GM18868 (cell line): ENCODE measurements around the gene PDXP.
"Not testable (repeated sequence)": the region's sequence is repeated elsewhere in the genome, so short reads cannot be mapped to it uniquely, and the experiment has no call there.

Source experiments
- ATAC-seq: cut with Tn5 transposase; IDR thresholded peaks from one replicate; pipeline ENCODE4 v1.9.1; 2021; ENCODE audit warnings: mild to moderate bottlenecking, moderate library complexity; ENCODE audit not compliant: unreplicated experiment

PDXP gene, protein sequence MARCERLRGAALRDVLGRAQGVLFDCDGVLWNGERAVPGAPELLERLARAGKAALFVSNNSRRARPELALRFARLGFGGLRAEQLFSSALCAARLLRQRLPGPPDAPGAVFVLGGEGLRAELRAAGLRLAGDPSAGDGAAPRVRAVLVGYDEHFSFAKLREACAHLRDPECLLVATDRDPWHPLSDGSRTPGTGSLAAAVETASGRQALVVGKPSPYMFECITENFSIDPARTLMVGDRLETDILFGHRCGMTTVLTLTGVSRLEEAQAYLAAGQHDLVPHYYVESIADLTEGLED

DNA sequence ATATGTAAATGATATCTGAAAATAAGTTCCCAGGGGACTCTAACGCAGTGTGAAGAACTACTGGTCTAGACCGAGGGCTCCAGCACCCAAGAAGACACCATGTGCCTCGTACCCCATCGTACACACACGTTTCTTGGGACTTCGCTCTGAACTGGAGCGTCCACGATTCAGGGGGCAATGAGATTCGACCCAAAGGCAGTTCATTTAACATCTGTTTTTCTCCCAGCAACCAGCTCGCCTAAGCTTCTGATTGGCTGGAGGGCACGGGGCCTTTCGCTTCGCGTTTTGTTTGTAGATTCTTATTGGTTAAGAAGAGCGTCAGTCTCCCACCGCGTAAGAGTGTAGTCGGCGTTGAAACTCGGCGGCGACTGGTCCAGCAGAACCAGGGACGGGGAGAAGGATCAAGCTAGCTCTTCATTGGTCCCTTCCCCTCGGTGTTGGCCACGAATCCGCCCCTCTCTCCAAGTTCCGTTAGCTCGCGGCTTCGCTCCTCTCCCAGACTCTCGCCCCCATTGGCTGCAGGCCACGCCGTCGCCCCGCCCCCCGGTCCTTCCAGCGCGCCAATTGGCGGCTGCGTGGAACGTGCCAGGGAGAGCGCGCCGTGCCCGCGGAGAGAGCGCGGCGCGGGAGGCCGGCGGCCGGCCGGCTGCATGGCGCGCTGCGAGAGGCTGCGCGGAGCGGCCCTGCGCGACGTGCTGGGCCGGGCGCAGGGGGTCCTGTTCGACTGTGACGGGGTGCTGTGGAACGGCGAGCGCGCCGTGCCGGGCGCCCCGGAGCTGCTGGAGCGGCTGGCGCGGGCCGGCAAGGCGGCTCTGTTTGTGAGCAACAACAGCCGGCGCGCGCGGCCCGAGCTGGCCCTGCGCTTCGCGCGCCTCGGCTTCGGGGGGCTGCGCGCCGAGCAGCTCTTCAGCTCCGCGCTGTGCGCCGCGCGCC lies at the start of gene PDXP:
Gene PDXP, plus strand, starts transcription at position 591 of the 933 bp plus-strand sequence. Its CDS starts 60 bp downstream, at position 651.
- peak; percentile 87 for ATAC-seq

DNA sequence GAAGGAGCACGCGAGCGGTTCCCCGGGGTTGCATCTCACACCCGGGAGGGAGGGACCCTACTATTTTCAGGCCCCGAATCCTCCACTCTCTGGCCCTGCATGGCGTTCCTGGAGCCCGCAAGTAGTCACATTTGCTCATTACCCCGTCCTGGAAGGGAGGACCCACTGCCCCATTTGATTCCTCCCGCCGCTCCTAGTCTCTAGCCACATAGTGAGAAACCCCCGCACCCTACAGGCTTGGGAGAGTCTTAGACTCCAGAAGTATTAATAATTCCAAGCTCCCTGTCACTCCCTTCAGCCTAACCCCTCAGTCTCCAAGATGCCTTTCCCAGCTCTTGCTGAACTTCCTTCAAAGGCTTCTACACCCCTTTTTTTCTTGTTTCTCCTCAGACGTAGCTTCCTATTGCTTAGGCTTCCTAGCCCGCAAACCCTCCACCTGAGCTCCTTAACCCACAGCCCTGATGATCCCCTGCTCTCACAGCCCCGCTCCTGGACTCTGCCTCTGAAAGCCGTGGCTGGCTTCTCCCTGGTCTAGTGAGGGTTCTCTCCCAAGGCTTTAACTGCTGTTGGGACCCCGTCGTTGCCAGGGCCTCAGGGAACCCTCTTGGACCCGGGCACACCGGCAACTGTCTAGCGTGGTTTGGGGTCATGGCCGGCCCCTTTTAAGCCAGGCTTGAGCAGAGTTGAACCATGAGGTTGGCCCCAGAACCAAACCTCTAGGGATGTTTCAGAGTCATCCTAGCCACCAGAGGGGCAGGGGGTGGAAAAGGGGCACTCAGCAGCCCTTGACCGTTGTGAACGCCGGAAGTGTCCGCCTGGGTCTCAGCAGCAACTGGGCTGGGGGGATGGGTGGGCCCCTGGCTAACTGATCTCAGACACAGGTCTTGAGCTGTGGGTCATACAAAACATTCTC lies 49.0 kb upstream of the PDXP start:
- ATAC-seq: no peak

DNA sequence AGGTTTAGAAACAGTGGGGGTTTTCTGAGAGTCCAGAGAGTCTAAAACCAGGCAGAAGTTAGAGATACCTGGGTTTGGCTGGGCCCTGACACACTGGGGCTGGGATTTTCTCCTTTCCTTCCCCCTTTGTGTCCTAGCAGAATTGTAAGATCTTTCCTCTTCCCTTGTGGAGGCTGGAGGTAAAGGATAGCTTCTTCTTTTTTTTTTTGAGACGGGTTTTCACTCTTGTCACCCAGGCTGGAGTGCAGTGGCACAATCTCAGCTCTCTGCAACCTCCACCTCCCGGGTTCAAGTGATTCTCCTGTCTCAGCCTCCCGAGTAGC lies 48.4 kb upstream of the PDXP start:
- ATAC-seq: not testable (repeated sequence)

DNA sequence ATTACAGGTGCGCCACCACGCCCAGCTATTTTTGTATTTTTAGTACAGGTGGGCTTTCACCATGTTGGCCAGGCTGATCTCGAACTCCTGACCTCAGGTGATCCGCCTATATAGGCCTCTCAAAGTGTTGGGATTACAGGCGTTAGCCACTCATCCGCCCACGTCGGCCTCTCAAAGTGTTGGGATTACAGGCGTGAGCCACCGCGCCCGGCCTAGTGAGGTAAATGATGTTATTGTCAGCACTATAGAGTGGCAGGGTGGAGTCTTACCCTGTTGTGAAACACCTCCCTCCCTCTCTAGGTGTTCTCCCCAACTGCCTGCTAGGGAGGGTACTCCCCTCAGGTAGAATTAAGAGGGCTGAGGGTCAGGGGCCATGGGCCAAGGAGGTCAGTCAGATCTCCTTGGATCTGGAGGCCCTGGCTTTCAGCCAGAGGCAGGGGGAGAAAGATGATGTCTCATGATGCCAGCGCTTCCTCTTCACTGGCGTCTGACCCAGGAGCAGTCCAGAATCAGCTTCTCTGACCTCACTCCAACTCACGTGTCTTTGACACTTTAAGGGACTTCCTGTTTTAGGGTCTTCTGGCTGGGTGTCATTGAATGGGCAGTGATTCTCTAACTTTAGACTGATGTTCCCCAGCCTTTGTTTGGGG lies 47.9 kb upstream of the PDXP start:
- no peak for ATAC-seq

DNA sequence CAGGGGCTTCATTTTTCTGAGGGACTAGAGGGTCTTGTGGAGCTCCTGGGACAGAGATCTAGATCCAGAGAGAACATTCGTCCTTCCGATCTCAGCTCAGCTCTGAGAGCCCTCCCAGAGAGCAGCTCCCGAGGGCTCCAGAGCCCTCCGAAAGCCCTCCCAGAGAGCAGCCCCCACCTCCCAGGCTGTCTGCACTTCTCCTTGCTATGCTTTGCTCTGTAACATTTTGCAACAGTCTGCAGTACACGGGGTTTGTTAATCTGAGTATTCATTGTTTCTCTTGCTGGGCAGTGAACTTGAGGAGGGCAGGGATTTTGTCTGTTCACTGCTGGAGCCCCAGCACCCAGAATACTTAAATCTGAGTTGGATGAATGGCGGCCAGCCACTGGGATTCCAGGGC lies 47.3 kb upstream of the PDXP start:
- no peak for ATAC-seq

DNA sequence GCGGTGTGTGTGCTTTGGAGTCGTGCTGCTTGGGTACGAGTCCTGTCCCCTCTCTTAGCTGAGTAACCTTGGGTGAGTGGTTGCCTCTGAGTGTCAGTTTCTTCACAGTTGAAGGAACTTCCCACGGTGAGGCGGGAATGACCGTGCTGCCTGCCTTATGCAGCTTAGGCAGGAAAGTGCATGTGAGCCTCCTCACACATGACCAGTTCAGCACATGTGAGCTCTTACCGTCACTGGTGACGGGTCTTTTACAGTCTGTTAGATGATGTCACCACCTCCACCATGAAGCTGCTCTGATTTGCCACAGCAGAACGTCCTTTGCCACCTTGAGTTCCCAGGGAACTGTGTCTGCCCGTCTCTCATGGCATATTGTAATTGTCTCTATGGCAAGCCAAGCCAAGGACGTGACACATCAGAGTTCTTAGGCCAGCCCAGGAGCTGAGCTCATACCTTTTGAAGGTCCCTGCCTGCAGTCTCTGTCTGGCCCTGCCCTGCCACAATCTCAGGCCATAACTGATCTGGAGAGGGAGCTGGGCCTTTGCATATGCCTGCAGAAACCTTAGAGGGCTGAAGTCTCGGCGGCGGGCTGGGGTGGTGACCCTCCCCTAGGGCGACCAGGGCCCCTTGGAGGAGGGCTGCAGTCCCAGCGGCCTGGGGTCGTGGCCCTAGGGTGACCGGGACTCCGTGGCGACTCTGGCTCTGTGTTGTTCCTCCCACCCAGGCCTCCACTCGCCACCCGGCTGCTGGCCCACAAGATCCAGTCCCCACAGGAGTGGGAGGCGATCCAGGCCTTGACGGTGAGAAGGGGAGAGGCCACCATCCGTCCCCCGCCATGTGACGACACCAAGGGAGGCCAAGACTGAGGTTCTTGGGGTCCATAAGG lies 42.1 kb upstream of the PDXP start:
- ATAC-seq: no peak

DNA sequence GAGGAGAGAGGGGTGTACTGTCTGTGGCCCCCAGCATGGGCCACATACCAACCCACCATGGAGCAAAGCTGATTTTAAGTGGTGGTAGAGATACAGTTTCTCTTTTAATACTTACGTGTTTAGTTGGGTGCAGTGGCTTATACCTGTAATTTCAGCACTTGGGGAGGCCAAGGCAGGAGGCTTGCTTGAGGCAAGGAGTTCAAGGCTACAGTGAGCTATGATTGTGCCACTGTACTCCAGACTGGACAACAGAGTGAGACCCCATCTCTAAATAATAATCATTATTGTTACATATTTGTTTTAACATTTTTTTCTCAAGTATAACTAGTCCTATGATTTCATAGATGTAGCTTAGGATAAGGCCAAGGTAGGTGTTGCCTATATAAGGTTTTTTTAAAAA lies 41.1 kb upstream of the PDXP start:
- ATAC-seq: no peak

DNA sequence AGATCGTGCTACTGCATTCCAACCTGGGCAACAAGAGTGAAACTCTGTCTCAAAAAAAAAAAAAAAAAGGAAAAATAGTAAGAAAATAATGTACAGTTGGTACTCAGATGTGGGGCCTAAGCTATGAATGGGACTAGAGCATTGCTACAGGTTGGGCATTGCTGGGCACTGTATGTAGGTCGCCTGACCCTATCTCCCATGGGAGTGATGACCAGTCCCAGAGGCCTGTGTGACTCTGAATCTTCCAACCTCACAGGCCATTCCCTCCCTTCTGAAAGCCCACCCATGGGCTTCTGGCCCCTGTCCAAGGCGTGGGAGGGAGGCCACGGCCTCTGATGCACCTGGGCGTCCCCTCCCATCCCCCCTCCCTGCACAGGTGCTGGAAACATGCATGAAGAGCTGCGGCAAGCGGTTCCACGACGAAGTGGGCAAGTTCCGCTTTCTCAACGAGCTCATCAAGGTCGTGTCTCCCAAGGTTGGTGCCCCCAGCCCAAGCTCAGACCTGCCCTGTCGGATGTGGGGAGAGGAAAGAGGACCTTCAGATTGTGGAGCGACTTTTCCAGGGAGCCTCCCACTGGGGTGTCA lies 40.4 kb upstream of the PDXP start:
- no peak for ATAC-seq

DNA sequence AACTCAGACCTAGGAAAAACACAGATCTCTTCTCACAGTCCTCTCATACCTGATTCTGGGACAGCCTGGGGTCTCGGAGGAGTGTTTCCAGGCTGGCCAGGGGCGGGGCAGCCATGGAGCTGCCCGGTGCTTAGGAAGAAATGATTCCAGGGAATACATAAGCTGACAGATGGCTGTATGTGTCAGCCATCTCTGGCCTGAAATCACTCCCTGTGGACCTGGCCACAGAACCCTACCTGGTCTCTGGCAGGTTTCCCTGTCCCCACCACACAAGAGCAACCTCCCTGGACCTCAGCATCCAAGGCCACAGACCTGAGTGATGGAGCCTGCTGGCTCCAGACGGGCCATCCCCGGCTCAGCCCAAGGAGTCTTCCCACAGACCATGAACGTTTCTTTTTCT lies 39.8 kb upstream of the PDXP start:
- ATAC-seq: no peak

DNA sequence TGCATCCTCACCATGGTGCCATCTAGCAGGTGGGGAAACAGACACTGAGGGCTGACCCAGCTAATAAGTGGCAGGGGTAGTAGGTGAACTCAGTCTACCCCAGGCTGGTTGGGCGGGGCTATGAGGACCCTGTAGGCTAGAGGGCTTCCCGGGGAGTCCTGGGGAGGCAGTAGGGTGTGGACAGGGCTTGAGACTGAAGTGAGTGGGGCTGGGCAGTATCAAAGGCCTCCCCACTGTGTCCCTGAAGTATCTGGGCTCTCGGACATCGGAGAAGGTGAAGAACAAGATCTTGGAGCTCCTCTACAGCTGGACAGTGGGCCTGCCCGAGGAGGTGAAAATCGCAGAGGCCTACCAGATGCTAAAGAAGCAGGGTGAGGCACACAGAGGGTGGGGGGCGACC lies 38.5 kb upstream of the PDXP start:
- no peak for ATAC-seq

DNA sequence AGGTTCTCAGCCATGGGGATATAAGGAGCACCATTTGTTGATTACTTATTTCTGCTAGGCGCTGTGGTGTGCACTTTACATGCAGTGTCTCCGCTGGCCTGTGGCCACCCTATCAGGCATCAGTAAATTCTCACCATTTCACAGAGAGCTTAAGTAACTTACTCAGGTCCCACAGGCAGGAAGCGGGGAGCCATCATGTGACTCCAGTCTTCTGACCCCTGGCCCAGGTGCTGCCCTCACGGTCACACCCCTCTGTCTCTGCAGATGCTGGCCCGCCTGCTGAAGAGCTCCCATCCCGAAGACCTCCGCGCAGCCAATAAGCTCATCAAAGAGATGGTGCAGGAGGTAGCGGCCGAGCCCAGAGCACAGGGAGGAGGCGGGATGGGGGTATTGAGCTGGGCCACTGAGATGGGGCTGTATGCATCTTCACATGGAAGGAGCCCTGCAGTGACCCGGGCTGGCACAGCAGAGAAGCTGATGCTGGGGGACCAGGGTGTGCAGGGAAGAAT lies 37.1 kb upstream of the PDXP start:
- ATAC-seq: no peak

DNA sequence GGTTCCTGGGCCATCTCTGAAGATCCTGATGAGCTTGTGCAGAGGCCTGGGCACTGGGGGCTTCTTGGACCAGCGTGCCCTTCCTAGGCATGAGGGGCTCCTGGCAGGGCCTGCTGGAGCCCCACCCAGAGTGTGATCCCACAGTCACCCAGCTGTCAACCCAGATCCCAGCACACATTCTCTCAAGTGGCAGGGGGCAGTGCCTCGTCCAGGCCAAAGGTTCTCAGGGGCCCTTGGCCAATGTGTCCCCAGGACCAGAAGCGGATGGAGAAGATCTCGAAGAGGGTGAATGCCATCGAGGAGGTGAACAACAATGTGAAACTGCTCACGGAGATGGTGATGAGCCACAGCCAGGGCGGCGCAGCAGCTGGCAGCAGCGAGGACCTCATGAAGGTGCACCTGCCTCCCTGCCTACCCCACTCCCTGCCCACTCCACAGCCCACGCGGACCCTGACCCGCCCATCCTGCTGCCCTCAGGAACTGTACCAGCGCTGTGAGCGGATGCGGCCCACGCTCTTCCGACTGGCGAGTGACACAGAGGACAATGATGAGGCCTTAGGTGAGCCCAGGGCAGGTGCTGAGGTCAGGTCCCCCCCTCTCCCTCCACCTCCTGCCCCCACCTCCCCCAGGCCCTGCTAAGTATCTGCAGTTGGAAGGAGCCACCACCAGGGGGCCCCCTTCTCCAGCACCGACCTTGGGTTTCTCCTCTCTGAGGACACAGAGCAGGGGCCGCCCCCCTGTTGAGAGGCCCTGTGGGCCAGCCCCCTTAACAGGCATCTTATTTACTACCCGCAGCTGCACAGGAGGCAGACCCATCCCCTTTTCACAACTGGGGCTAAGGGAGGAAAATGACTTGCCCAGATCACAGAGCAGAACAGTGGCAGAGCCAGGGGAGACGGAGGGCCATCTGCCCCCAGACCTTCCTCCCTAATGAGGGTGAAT lies 35.2 kb upstream of the PDXP start:
- ATAC-seq: no peak

DNA sequence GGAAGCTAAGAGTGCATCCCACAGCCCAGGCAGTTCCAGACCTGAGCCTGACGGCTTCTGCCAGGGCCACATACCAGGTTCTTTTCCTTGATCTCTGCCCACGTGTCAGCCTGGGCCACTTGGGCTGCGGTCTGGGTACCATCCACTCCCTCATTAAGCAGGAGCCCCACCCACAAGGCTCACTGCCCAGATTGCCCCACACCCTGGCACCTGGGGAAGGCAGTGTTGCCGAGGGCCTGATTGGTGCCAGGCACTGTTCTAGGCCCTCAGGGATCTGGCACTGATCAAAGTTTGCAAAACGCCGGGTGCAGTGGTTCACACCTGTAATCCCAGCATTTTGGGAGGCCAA lies 34.5 kb upstream of the PDXP start:
- ATAC-seq: no peak

DNA sequence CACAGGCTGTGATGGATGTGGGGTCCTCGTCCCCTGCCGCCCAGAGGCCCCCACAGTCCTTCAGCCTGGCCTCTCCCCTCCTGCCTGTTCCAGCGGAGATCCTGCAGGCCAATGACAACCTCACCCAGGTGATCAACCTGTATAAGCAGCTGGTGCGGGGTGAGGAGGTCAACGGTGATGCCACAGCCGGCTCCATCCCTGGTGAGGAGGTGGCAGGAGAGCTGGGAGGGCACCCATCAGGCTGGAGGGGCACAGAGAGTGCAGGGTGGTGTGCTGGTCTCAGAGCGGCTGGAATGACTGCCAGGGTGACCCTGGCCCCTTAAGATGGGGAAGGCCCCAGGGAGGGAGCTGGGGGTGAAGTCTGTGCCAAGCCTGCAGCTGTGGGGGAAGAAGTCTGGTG lies 33.6 kb upstream of the PDXP start:
- no peak for ATAC-seq

DNA sequence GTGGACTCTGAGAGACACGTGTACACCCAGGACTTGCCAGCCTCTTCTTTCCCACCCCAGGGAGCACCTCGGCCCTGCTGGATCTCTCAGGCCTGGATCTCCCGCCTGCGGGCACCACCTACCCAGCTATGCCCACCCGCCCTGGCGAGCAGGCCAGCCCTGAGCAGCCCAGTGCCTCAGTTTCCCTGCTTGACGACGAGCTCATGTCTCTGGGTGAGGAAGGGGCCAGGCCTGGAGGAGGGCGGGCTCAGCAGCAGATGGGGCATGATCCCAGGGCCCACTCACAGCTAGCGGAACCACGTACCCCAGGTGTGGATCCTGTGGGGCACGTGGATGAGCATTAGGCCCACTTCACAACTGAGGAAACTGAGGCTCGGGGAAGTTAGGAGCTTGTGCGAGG lies 32.8 kb upstream of the PDXP start:
- no peak for ATAC-seq

DNA sequence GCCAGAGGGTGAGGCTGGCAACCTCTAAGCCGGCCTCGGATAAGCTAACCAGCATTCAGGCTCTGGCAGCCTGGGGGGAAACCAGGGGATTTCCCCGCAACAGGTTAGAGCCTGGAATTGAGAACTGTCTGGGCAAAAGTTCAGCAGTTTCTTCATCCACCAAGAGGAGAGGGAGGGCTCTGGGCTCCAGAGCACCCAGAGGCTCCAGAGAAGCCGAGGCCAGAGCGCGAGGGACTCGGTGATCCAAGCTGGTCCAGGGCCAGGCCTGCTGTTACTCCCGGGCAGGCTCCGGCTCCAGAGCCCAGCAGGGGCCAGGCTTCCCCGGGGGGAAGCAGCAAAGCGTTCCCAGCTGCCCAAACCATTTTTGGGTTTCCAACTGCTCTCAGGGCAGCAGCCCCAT lies 32.4 kb upstream of the PDXP start:
- ATAC-seq: no peak

DNA sequence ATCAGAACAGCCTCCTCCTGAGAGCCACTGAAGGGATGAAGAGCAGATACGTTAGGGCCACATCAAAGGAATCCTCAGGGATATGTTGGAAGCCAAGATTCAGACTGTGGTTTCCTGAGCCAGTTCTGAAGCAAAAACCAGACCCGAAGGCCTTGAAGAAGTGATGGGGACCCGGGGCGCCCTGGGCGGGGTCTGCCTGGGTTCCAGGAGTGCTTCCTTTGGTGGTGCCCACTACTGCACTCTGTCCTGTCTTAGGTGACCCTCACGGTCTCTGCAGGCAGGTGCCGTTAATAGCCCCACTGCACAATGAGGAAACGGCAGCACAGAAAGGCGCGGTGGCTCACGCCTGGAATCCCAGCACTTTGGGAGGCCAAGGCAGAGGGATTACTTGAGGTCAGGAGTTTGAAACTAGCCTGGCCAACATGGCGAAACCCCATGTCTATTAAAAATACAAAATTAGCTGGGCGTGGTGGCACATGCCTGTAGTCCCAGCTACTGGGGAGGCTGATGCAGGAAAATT lies 31.9 kb upstream of the PDXP start:
- no peak for ATAC-seq

DNA sequence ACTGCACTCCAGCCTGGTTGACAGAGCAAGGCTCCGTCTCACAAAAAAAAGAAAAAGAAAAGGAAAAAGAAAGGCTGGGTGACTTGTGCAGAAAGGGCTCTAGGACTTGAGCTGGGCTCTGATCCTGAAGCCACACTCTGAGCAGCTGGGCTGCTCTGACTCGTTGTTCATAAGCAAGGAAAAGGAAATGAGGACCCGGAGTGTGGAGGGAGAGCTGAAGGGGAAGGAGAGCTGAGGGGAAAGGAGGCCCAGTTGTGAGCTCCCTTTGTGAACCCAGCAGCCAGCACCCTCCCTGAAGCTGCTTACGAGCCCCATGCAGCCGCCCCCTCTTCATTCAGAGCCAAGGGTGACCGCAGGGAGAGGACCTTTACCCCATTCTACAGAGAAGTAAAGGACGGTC lies 31.4 kb upstream of the PDXP start:
- ATAC-seq: no peak
